Hair follicular keratinocyte (primary cell): Measurements from ENCODE around the gene PDCL3. TPM values are rescaled to one million over a fixed set of nuclear protein-coding genes. Genes with fewer than 3 reads are reported as not detected.

Experiments
- total RNA-seq: library from RNA; depleted of rRNA; stranded (reverse); fragments of >200 nt; gene quantifications from 2 replicates; pipeline ENCODE4 v1.2.3, GENCODE V29; 2015

Gene PDCL3
- total RNA-seq: 11.0 and 20.2 TPM in 2 replicates

GRCh38 chr2:100562613-100563406 lies at the start of gene PDCL3:
Gene PDCL3 (plus strand): TSS chr2:100562993. CDS start chr2:100563068, 75 bp downstream.

Other genes starting within 250 kb of the PDCL3 start
- not detected in 2 replicates for gene LONRF2, start 240.5 kb upstream of the PDCL3 start, total RNA-seq
- gene CHST10, start 145.3 kb upstream of the PDCL3 start, total RNA-seq: 3.6 and 5.6 TPM in 2 replicates
- gene NMS, start 92.5 kb upstream of the PDCL3 start, total RNA-seq: not detected in 2 replicates